Coronary artery (tissue), 2 donors: Measurements from ENCODE around the gene ENTREP3.
A peak's percentile ranks its signal among the peaks of the same experiment; 100 is the strongest.
"Not testable (repeated sequence)": the region's sequence is repeated elsewhere in the genome, so short reads cannot be mapped to it uniquely, and the experiment has no call there.

Experiments
- DNase-seq: peaks from one replicate; pipeline ENCODE4 v3.0.0-alpha.2; 2017; ENCODE audit warnings: low spot score
- H3K27ac ChIP-seq, 2 donors: fragments of 200-600 bp; sonication (generic); one replicate each; pipeline ENCODE4 v1.5.1; 2016 to 2019
- H3K4me3 ChIP-seq: fragments of 200-600 bp; sonication (generic); 2 replicates; pipeline ENCODE4 v1.5.1; 2016; ENCODE audit warnings: mild to moderate bottlenecking, moderate library complexity
- TF ChIP-seq, protein P1 (sequence below): fragments of 200-600 bp; sonication (generic); IDR thresholded peaks from one replicate; pipeline ENCODE4 v1.5.1; 2019; ENCODE audit warnings: antibody characterized with exemption

The ENTREP3 gene

GRCh38 chr1:155218854-155219591 lies 36.3 kb downstream of the ENTREP3 start:
- DNase-seq: no peak
- peak overlapping the region; percentile 51 for H3K4me3 ChIP-seq
- peak overlapping the region in 1 of 2 donors; percentile 23 for H3K27ac ChIP-seq
- TF ChIP-seq, protein P1, sequence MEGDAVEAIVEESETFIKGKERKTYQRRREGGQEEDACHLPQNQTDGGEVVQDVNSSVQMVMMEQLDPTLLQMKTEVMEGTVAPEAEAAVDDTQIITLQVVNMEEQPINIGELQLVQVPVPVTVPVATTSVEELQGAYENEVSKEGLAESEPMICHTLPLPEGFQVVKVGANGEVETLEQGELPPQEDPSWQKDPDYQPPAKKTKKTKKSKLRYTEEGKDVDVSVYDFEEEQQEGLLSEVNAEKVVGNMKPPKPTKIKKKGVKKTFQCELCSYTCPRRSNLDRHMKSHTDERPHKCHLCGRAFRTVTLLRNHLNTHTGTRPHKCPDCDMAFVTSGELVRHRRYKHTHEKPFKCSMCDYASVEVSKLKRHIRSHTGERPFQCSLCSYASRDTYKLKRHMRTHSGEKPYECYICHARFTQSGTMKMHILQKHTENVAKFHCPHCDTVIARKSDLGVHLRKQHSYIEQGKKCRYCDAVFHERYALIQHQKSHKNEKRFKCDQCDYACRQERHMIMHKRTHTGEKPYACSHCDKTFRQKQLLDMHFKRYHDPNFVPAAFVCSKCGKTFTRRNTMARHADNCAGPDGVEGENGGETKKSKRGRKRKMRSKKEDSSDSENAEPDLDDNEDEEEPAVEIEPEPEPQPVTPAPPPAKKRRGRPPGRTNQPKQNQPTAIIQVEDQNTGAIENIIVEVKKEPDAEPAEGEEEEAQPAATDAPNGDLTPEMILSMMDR: no peak

- not testable (repeated sequence) for DNase-seq, H3K27ac ChIP-seq, H3K4me3 ChIP-seq
Observed at GRCh38 chr1:155214702-155215101, 40.6 kb downstream of the ENTREP3 start.

DNA sequence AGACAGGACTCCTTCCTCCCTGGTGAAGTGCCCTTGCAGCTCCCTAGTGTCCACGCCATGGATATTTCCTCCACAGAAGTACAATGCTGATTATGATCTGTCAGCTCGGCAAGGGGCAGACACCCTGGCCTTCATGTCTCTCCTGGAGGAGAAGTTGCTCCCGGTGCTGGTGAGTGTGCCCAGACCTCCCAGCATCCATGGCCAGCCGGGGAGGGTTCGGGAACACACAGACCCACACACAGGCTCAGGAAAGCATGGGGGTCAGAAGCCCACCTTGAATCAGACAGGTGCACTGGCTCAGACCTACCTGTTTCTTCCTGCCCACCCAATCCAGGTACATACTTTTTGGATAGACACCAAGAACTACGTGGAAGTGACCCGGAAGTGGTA lies 43.2 kb downstream of the ENTREP3 start:
- not testable (repeated sequence) for DNase-seq, H3K4me3 ChIP-seq
- H3K27ac ChIP-seq: peak overlapping the region in 1 of 2 donors; percentile 82

GRCh38 chr1:155211381-155212050 lies 43.8 kb downstream of the ENTREP3 start:
- peak; percentile 72 for DNase-seq
- peak overlapping the region in 1 of 2 donors; percentile 82 for H3K27ac ChIP-seq

DNA sequence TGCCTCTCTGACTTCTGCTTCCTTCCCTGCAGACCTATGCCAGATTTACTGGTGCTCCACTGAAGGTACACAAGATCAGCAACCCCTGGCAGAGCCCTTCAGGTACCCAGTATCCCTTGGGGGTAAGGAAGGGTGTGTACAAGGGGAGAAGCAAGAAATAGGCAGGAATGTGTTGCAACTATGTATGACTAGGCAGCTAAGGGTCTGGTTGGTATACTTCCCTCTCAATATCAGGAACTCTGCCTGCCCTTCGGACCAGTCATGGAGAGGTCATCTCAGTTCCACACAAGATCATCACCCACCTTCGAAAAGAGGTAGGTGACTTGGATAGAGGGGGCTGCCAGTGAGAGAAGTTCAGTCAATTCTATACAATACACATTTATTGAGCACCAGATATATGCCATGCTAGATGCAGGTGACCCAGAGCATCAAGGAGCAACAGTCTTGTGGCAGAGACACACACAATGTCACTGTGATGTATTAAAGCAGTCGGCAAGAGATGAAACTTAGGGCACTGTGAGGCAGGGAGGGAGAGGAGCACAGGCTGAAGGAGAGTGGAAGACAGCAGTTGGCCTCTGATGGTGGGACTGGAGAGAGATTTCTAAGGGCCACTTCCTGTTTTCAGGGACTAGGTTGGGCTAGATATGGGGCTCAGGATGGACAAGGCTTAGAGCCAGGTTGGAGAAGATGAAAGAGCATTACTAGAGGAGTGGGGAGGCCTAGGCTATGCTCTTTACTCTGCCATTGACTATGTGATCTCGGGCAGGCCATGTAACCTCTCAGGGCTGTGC lies 44.8 kb downstream of the ENTREP3 start:
- TF ChIP-seq, protein P1: no peak
- Histone ChIP-seq H3K4me3 (no peak overlapping the region), H3K27ac (peak overlapping the region in 1 of 2 donors; percentile 82)
- no peak for DNase-seq

More at GRCh38 chr1:155211381-155212050, 43.8 kb downstream of the ENTREP3 start:
- H3K4me3 ChIP-seq: not testable (repeated sequence)

GRCh38 chr1:155209312-155209721 lies 46.0 kb downstream of the ENTREP3 start:
- Histone ChIP-seq H3K4me3 (peak overlapping the region; percentile 81), H3K27ac (peak overlapping the region; percentile 97 to 98)
- TF ChIP-seq, protein P1: no peak
- no peak for DNase-seq

DNA sequence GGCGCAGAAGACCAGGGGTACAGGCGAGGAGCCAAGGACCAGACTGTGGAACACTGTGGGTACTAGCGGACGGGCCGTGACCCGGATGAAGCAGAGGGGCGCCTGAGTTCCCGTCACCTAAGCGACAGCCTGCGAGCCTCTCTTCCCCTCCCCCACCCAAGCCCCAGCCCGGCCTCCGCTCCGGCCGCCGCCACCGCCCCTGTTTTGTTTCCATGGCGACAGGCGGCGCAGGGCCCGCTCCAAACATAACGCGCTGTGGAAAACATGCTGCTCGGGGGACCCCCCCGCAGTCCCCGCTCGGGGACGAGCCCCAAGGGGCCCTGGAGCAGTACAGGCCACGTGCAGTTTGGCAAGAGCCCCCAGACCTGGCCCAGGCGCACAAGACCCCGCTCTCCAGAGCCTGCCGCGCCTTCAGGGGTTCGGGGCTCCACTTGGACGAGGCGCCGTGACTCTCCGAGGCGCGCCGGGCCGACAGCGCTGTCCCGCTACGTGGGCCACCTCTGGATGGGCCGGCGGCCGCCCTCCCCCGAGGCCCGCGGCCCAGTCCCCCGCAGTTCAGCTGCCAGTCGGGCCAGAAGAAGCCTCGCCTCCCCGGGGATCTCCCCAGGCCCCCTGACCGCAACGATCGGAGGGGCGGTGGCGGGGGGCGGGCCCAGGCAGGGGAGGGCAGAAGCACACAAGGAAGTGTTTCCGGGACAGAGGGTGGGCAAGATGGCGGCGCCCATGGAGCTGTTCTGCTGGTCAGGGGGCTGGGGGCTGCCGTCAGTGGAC lies 46.6 kb downstream of the ENTREP3 start, which contains the start of gene MTX1:
TSS of gene MTX1 (plus strand) at position 155 of the 771 bp plus-strand sequence. CDS start at position 265, 110 bp downstream.
- peak; percentile 98 for DNase-seq
- TF ChIP-seq, protein P1: no peak
- Histone ChIP-seq H3K27ac (peak within 1 kb of the TSS; percentile 97 to 98), H3K4me3 (peak within 1 kb of the TSS; percentile 81)
